T-helper 22 cell (primary cell): Measurements from ENCODE around the gene OR2F1.
"Not testable (repeated sequence)": the region's sequence is repeated elsewhere in the genome, so short reads cannot be mapped to it uniquely, and the experiment has no call there.

Experiments
- DNase-seq: peaks from one replicate; pipeline ENCODE4 v3.0.0-alpha.2; 2020; ENCODE audit warnings: low read depth

The OR2F1 gene

GRCh38 chr7:144009361-144009760, 54.7 kb downstream of the OR2F1 start:
- no peak for DNase-seq

DNA sequence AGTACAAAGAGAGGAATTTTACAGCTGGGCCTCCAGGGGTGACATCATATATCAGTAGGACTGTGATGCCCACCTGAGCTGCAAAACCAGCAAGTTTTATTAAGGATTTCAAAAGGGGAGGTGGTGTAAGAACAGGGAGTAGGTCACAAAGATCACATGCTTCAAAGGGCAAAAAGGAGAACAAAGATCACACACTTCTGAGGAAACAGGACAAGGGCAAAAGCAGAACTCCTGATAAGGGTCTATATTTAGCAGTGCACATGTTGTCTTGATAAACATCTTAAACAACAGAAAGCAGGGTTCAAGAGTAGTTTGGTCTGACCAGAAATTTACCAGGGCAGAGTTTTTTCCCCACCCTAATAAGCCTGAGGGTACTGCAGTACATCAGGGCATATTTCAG, 55.4 kb downstream of the OR2F1 start:
- DNase-seq, result not testable (repeated sequence)

GRCh38 chr7:144010821-144011220, 56.2 kb downstream of the OR2F1 start:
- DNase-seq, result not testable (repeated sequence)

GRCh38 chr7:144011458-144012230, 57.0 kb downstream of the OR2F1 start:
- DNase-seq, result no peak
